Type B pancreatic cell (in vitro differentiated cells): ENCODE results near the gene MYOCD. TPM values are rescaled to one million over a fixed set of nuclear protein-coding genes. Genes with fewer than 3 reads are reported as not detected.

ENCODE experiments used
- DNase-seq: peaks from one replicate; pipeline ENCODE4 v3.0.0; 2021; ENCODE audit warnings: mixed read lengths; ENCODE audit not compliant: unreplicated experiment; ENCODE audit errors: extremely low spot score
- H3K27ac Mint-ChIP-seq: 2 replicates; pipeline ENCODE4 v1.8.0; 2021; ENCODE audit warnings: mild to moderate bottlenecking, mixed read lengths
- H3K27me3 Mint-ChIP-seq: 2 replicates; pipeline ENCODE4 v1.8.0; 2021; ENCODE audit warnings: mixed read lengths
- H3K36me3 Mint-ChIP-seq: 2 replicates; pipeline ENCODE4 v1.8.0; 2021; ENCODE audit warnings: mixed read lengths
- H3K4me1 Mint-ChIP-seq: one replicate; pipeline ENCODE4 v1.8.0; 2021; ENCODE audit warnings: mixed read lengths; ENCODE audit not compliant: unreplicated experiment
- H3K4me3 Mint-ChIP-seq: 2 replicates; pipeline ENCODE4 v1.8.0; 2021; ENCODE audit warnings: mild to moderate bottlenecking, mixed read lengths
- H3K9me3 Mint-ChIP-seq: 2 replicates; pipeline ENCODE4 v1.8.0; 2021; ENCODE audit warnings: mixed read lengths
- CTCF ChIP-seq: fragments of 200-600 bp; sonication (generic); conservative IDR thresholded peaks from 2 replicates; pipeline ENCODE4 v1.5.0; 2021; ENCODE audit warnings: antibody characterized with exemption, mild to moderate bottlenecking
- total RNA-seq: library from RNA; stranded (reverse); gene quantifications from 2 replicates; pipeline ENCODE4 v1.2.1, GENCODE V29; 2021; ENCODE audit warnings: low replicate concordance

The MYOCD gene
- total RNA-seq, 1 donor from 2014 or later = 0.31 TPM

GRCh38 chr17:12769981-12770380 lies 104.3 kb downstream of the MYOCD start:
- Mint-ChIP-seq H3K27me3 (peaks cover 3% of the 10 kb centered on the region), H3K4me1 (no peaks in the 10 kb centered on the region), H3K4me3 (no peak overlapping the region), H3K9me3 (no peaks in the 10 kb centered on the region), H3K27ac (no peak overlapping the region), H3K36me3 (no peaks in the 10 kb centered on the region)
- no peak for TF ChIP-seq CTCF
- no peak for DNase-seq

- Mint-ChIP-seq H3K36me3 (no peaks in the 10 kb centered on the region), H3K9me3 (no peaks in the 10 kb centered on the region), H3K27ac (no peak overlapping the region), H3K27me3 (no peaks in the 10 kb centered on the region), H3K4me1 (no peaks in the 10 kb centered on the region), H3K4me3 (no peak overlapping the region)
- TF ChIP-seq CTCF = no peak
- DNase-seq = no peak
Measured at GRCh38 chr17:12773153-12773552, 107.5 kb downstream of the MYOCD start.

GRCh38 chr17:12789075-12789480 lies 123.4 kb downstream of the MYOCD start:
- Mint-ChIP-seq H3K36me3 (no peaks in the 10 kb centered on the region), H3K4me1 (peaks cover 5% of the 10 kb centered on the region), H3K9me3 (no peaks in the 10 kb centered on the region), H3K27me3 (peaks cover 41% of the 10 kb centered on the region), H3K27ac (peak overlapping the region; percentile 51), H3K4me3 (peak overlapping the region; percentile 84)
- TF ChIP-seq CTCF = no peak
- DNase-seq = no peak

- peak; percentile 80 for DNase-seq
- Mint-ChIP-seq H3K4me1 (peaks cover 5% of the 10 kb centered on the region), H3K4me3 (peak within 1 kb of the TSS; percentile 95), H3K9me3 (no peaks in the 10 kb centered on the region), H3K36me3 (no peaks in the 10 kb centered on the region), H3K27ac (peak within 1 kb of the TSS; percentile 83), H3K27me3 (peaks cover 41% of the 10 kb centered on the region)
- no peak for TF ChIP-seq CTCF
Measured at GRCh38 chr17:12789481-12790248, 124.0 kb downstream of the MYOCD start, which contains the start of gene ARHGAP44. ARHGAP44 (plus strand) TSS chr17:12789498; CDS start chr17:12789839, 341 bp downstream.

GRCh38 chr17:12790249-12791106 lies 124.8 kb downstream of the MYOCD start:
- Mint-ChIP-seq H3K9me3 (no peaks in the 10 kb centered on the region), H3K36me3 (no peaks in the 10 kb centered on the region), H3K27ac (peak overlapping the region; percentile 83), H3K4me3 (peak overlapping the region; percentile 95), H3K4me1 (peaks cover 5% of the 10 kb centered on the region), H3K27me3 (peaks cover 40% of the 10 kb centered on the region)
- no peak for TF ChIP-seq CTCF
- no peak for DNase-seq
